Neuronal stem cell (in vitro differentiated cells): ENCODE data around the gene PRMT2.
"Not testable (repeated sequence)": the region's sequence is repeated elsewhere in the genome, so short reads cannot be mapped to it uniquely, and the experiment has no call there.

ENCODE experiments used
- DNase-seq: peaks from one replicate; pipeline ENCODE4 v3.0.0-alpha.2; 2013; ENCODE audit warnings: low spot score
- H2AFZ ChIP-seq: one replicate; pipeline ENCODE4 v1.6.1; 2013; ENCODE audit warnings: mild to moderate bottlenecking, low read length, inconsistent platforms
- H2AK5ac ChIP-seq: 2 replicates; pipeline ENCODE4 v1.6.1; 2013; ENCODE audit warnings: low read depth, mild to moderate bottlenecking, inconsistent platforms, low read length, moderate library complexity, mixed read lengths
- H2BK120ac ChIP-seq: 2 replicates; pipeline ENCODE4 v1.6.1; 2013; ENCODE audit warnings: low read depth, mild to moderate bottlenecking, inconsistent platforms, low read length, moderate library complexity, mixed read lengths
- H2BK12ac ChIP-seq: one replicate; pipeline ENCODE4 v1.6.1; 2013; ENCODE audit warnings: low read length, inconsistent platforms
- H2BK15ac ChIP-seq: 2 replicates; pipeline ENCODE4 v1.6.1; 2013; ENCODE audit warnings: mild to moderate bottlenecking, low read length, inconsistent platforms, mixed read lengths
- H2BK5ac ChIP-seq: one replicate; pipeline ENCODE4 v1.6.1; 2013; ENCODE audit warnings: inconsistent platforms, mild to moderate bottlenecking, low read length, moderate library complexity
- H3K14ac ChIP-seq: one replicate; pipeline ENCODE4 v1.6.1; 2013; ENCODE audit warnings: low read length, inconsistent platforms
- H3K18ac ChIP-seq: 2 replicates; pipeline ENCODE4 v1.6.1; 2013; ENCODE audit warnings: low read length, inconsistent platforms
- H3K23ac ChIP-seq: 2 replicates; pipeline ENCODE4 v1.6.1; 2013; ENCODE audit warnings: low read depth, mild to moderate bottlenecking, mixed read lengths, low read length, inconsistent platforms; ENCODE audit not compliant: poor library complexity
- H3K27ac ChIP-seq: replicated peaks from 3 replicates; pipeline ENCODE4 v1.5.1; 2013; ENCODE audit warnings: low read length, inconsistent platforms
- H3K27me3 ChIP-seq, 3 experiments: 2 replicates each; pipeline ENCODE4 v1.6.1; 2013; ENCODE audit warnings: low read length in 3 of 3, mild to moderate bottlenecking in 2 of 3, inconsistent platforms in 1 of 3, low read depth in 1 of 3, mixed read lengths in 1 of 3, moderate library complexity in 1 of 3; ENCODE audit not compliant: control insufficient read depth in 3 of 3, insufficient read depth in 3 of 3
- H3K36me3 ChIP-seq, 2 donors: replicated peaks in 1 of 2; 2 replicates each; pipeline ENCODE4 v1.6.1; 2013; ENCODE audit warnings: low read length in 2 of 2; ENCODE audit not compliant: control insufficient read depth in 2 of 2, insufficient read depth in 2 of 2
- H3K4ac ChIP-seq: 2 replicates; pipeline ENCODE4 v1.6.1; 2013; ENCODE audit warnings: inconsistent platforms, mild to moderate bottlenecking, low read length, moderate library complexity
- H3K4me1 ChIP-seq, 2 donors: 1 replicate in 1 of 2; 2 replicates in 1 of 2; pipeline ENCODE4 v1.6.1; 2013; ENCODE audit warnings: low read length in 2 of 2, low read depth in 1 of 2; ENCODE audit not compliant: control insufficient read depth in 2 of 2, insufficient read depth in 1 of 2
- H3K4me2 ChIP-seq: one replicate; pipeline ENCODE4 v1.6.1; 2013; ENCODE audit warnings: mild to moderate bottlenecking, low read length, inconsistent platforms; ENCODE audit not compliant: insufficient read depth, poor library complexity, severe bottlenecking
- H3K4me3 ChIP-seq, 2 donors: 2 replicates each; pipeline ENCODE4 v1.5.1; 2013; ENCODE audit warnings: low read length in 2 of 2, mild to moderate bottlenecking in 2 of 2, inconsistent platforms in 1 of 2, moderate library complexity in 1 of 2
- H3K79me1 ChIP-seq: one replicate; pipeline ENCODE4 v1.6.1; 2013; ENCODE audit warnings: low read depth, mild to moderate bottlenecking, inconsistent platforms, low read length, moderate library complexity
- H3K9ac ChIP-seq: one replicate; pipeline ENCODE4 v1.6.1; 2013; ENCODE audit warnings: mild to moderate bottlenecking, low read depth, low read length, inconsistent platforms; ENCODE audit not compliant: poor library complexity
- H3K9me3 ChIP-seq, 2 donors: replicated peaks in 1 of 2; 2 replicates each; pipeline versions ENCODE3 to v1.6.1; 2013; ENCODE audit warnings: low read length in 2 of 2, mild to moderate bottlenecking in 2 of 2, inconsistent platforms in 1 of 2, low read depth in 1 of 2, mixed read lengths in 1 of 2, moderate library complexity in 1 of 2; ENCODE audit not compliant: control insufficient read depth in 2 of 2, insufficient read depth in 1 of 2
- H4K8ac ChIP-seq: one replicate; pipeline ENCODE4 v1.6.1; 2013; ENCODE audit warnings: low read depth, mild to moderate bottlenecking, inconsistent platforms, low read length, moderate library complexity
- H4K91ac ChIP-seq: one replicate; pipeline ENCODE4 v1.6.1; 2013; ENCODE audit warnings: low read length, low read depth, mild to moderate bottlenecking, inconsistent platforms; ENCODE audit not compliant: poor library complexity
- WGBS, 2 donors: extraction: QIAGEN DNeasy Blood & Tissue Kit; methylation state at CpG; one replicate each; pipeline ENCODE4 v1.1.7; 2013; ENCODE audit warnings: missing lambda C conversion rate in 2 of 2, mixed read lengths in 1 of 2; ENCODE audit not compliant: insufficient read length in 2 of 2, insufficient replicate concordance in 1 of 2; ENCODE audit errors: extremely low coverage in 2 of 2; 5-methylcytosine and 5-hydroxymethylcytosine counted together

Gene PRMT2

DNA sequence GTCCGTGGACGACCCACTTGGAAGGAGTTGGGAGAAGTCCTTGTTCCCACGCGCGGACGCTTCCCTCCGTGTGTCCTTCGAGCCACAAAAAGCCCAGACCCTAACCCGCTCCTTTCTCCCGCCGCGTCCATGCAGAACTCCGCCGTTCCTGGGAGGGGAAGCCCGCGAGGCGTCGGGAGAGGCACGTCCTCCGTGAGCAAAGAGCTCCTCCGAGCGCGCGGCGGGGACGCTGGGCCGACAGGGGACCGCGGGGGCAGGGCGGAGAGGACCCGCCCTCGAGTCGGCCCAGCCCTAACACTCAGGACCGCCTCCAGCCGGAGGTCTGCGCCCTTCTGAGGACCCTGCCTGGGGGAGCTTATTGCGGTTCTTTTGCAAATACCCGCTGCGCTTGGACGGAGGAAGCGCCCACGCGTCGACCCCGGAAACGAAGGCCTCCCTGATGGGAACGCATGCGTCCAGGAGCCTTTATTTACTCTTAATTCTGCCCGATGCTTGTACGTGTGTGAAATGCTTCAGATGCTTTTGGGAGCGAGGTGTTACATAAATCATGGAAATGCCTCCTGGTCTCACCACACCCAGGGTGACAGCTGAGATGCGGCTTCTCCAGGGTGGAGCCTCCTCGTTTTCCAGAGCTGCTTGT is 32.4 kb downstream of the PRMT2 start:
- peak overlapping the region; percentile 58 for H2BK120ac ChIP-seq
- H2AK5ac ChIP-seq = peak overlapping the region; percentile 50
- H3K9me3 ChIP-seq = peaks cover 4 to 17% of the 10 kb centered on the region in 2 donors
- peaks cover 7 to 42% of the 10 kb centered on the region in 2 donors for H3K36me3 ChIP-seq
- peak overlapping the region; percentile 93 for H3K4me2 ChIP-seq
- peak overlapping the region; percentile 94 for H4K8ac ChIP-seq
- no peak overlapping the region for H4K91ac ChIP-seq
- H3K4me1 ChIP-seq = peaks cover 0 to 5% of the 10 kb centered on the region in 2 donors
- no peak overlapping the region for H3K27ac ChIP-seq
- peaks cover 0 to 10% (median 0%) of the 10 kb centered on the region in 3 experiments for H3K27me3 ChIP-seq
- DNase-seq = peak; percentile 35
- H3K9ac ChIP-seq = peak overlapping the region; percentile 87
- H3K79me1 ChIP-seq = no peaks in the 10 kb centered on the region
- WGBS, 2 donors = no CpG with 5 or more reads among the region's 53 CpGs
- no peak overlapping the region for H2AFZ ChIP-seq
- H2BK5ac ChIP-seq = peak overlapping the region; percentile 84
- no peak overlapping the region for H3K4ac ChIP-seq
- peak overlapping the region; percentile 94 for H2BK15ac ChIP-seq
- H3K23ac ChIP-seq = peak overlapping the region; percentile 67
- H3K18ac ChIP-seq = peak overlapping the region; percentile 96
- peak overlapping the region; percentile 63 for H3K14ac ChIP-seq
- no peak overlapping the region for H2BK12ac ChIP-seq
- H3K4me3 ChIP-seq = peak overlapping the region in 1 of 2 donors; percentile 88

DNA sequence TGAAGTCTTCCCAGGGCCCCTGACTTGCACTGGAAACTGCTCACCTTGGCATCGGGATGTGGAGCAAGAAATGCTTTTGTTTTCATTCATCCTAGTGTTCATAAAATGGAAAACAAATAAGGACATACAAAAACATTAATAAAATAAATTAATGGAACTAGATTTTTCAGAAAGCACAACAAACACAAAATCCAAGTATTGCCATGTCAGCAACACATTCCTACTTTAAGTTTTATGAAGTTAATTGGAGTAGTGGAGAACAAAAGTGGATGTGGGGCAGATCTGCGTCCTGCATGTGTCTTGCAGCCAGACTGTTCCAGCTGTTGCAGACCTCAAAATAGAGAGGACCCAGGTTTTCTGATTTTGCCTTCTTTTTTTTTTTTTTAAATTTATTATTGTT is 32.9 kb downstream of the PRMT2 start:
- H2BK15ac ChIP-seq = no peak overlapping the region
- no peak for DNase-seq
- no CpG with 5 or more reads among the region's 2 CpGs for WGBS, 2 donors
- H2BK5ac ChIP-seq = peak overlapping the region; percentile 84
- peaks cover 4 to 17% of the 10 kb centered on the region in 2 donors for H3K9me3 ChIP-seq
- no peak overlapping the region for H4K8ac ChIP-seq
- no peak overlapping the region for H3K4me3 ChIP-seq
- H2BK12ac ChIP-seq = no peak overlapping the region
- no peak overlapping the region for H3K27ac ChIP-seq
- H3K4me1 ChIP-seq = peaks cover 0 to 5% of the 10 kb centered on the region in 2 donors
- H4K91ac ChIP-seq = no peak overlapping the region
- H3K79me1 ChIP-seq = no peaks in the 10 kb centered on the region
- H2AK5ac ChIP-seq = no peak overlapping the region
- H2AFZ ChIP-seq = no peak overlapping the region
- no peak overlapping the region for H3K23ac ChIP-seq
- H3K9ac ChIP-seq = no peak overlapping the region
- H2BK120ac ChIP-seq = no peak overlapping the region
- H3K27me3 ChIP-seq = peaks cover 0 to 10% (median 0%) of the 10 kb centered on the region in 3 experiments
- H3K36me3 ChIP-seq = peaks cover 6 to 36% of the 10 kb centered on the region in 2 donors
- H3K4me2 ChIP-seq = peak overlapping the region; percentile 93
- peak overlapping the region; percentile 96 for H3K18ac ChIP-seq
- no peak overlapping the region for H3K4ac ChIP-seq
- H3K14ac ChIP-seq = no peak overlapping the region

DNA sequence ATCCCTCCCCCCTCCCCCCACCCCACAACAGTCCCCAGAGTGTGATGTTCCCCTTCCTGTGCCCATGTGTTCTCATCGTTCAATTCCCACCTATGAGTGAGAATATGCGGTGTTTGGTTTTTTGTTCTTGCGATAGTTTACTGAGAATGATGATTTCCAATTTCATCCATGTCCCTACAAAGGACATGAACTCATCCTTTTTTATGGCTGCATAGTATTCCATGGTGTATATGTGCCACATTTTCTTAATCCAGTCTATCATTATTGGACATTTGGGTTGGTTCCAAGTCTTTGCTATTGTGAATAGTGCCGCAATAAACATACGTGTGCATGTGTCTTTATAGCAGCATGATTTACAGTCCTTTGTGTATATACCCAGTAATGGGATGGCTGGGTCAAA is 33.4 kb downstream of the PRMT2 start:
- not testable (repeated sequence) for H2BK120ac ChIP-seq, H4K91ac ChIP-seq, H3K14ac ChIP-seq, DNase-seq, H2BK12ac ChIP-seq, H2AK5ac ChIP-seq, H3K4me2 ChIP-seq, H2AFZ ChIP-seq, H4K8ac ChIP-seq, H3K23ac ChIP-seq, H2BK15ac ChIP-seq, H2BK5ac ChIP-seq, H3K4me1 ChIP-seq, H3K4me3 ChIP-seq, H3K18ac ChIP-seq, H3K27ac ChIP-seq, H3K4ac ChIP-seq, H3K9ac ChIP-seq, H3K79me1 ChIP-seq
- Histone ChIP-seq H3K27me3 (peaks cover 0 to 10% (median 0%) of the 10 kb centered on the region in 3 experiments), H3K9me3 (peaks cover 4 to 17% of the 10 kb centered on the region in 2 donors), H3K36me3 (peaks cover 6 to 31% of the 10 kb centered on the region in 2 donors)
- no CpG with 5 or more reads among the region's 5 CpGs for WGBS, 2 donors

DNA sequence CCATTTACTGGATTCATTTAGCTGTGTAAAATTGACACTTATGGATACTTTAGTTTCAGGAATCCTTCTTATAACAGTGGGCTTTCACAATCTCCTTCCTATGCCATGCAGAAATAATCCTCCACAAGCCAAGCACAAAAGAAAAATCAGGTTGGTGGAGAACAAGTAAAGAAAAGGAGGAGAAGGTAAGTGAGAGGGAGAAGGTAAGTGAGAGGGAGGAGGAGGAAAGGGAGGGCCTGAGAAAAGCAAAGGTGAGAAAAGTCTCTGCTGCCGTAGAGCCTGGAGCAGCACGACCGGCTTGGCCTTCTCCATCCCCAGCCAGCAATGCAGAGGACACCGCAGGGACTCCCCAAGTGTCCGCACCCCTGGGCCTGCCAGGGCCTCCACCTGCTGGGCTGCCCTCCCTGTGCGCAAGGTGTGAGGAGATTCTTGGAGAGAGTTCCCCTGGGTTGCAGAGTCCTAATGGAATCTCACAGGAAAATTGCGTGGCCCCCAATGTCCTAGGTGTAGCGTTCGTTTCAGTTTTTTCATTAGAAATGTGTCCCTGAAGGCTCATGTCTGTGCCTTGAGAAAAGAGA is 39.0 kb downstream of the PRMT2 start:
- Histone ChIP-seq H3K9me3 (peaks cover 0 to 2% of the 10 kb centered on the region in 2 donors), H2AFZ (no peak overlapping the region), H2BK120ac (no peak overlapping the region), H3K4ac (no peak overlapping the region), H2BK15ac (no peak overlapping the region), H3K36me3 (no peaks in the 10 kb centered on the region), H2BK12ac (no peak overlapping the region), H3K18ac (peak overlapping the region; percentile 14), H3K27ac (no peak overlapping the region), H3K4me3 (no peak overlapping the region), H3K27me3 (no peaks in the 10 kb centered on the region), H2AK5ac (peak overlapping the region; percentile 44), H4K8ac (no peak overlapping the region), H3K4me1 (peaks cover 0 to 4% of the 10 kb centered on the region in 2 donors), H3K23ac (no peak overlapping the region), H4K91ac (no peak overlapping the region), H3K4me2 (no peak overlapping the region), H3K79me1 (no peaks in the 10 kb centered on the region), H3K9ac (no peak overlapping the region), H2BK5ac (no peak overlapping the region), H3K14ac (no peak overlapping the region)
- no peak for DNase-seq
- no CpG with 5 or more reads among the region's 9 CpGs for WGBS, 2 donors
